ENCODE measurements around the gene YES1. TPM values are rescaled to one million over a fixed set of nuclear protein-coding genes. Genes with fewer than 3 reads are reported as not detected.
"Not testable (repeated sequence)": the region's sequence is repeated elsewhere in the genome, so short reads cannot be mapped to it uniquely, and the experiment has no call there.

The YES1 gene
- total RNA-seq, 2 donors from 2014 or later, result 41.2 to 50.4 TPM

DNA sequence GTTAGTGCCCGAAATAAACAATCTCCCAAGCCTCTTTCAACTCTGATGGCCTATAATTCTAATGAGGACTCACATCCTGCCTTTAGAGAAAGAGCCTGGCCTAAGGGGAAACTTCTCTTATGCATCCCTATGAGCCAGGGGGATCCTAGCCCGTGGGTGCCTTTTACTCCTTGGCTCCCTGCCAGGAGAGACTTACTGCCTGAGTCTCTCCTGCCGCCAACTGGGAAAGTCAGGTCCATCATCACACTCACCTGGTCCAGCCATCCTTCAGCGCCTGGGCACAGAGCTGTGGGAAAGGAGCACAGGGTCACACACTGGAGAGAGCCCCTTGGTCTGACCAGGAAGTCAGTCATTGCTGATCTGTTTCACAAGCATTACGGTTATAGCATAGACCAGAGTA, 123.7 kb downstream of the YES1 start:
- Histone ChIP-seq H3K9me3 (no peaks in the 10 kb centered on the region), H3K27ac (no peak overlapping the region), H3K4me1 (ENCODE audit: control insufficient read depth in 1 of 2, low read depth in 2 of 2) (no peaks in the 10 kb centered on the region), H3K4me3 (no peak overlapping the region), H3K27me3 (replicated peaks; ENCODE audit: insufficient read depth) (no peaks in the 10 kb centered on the region), H3K36me3 (peaks cover 1% of the 10 kb centered on the region)
- TF ChIP-seq, protein P1, sequence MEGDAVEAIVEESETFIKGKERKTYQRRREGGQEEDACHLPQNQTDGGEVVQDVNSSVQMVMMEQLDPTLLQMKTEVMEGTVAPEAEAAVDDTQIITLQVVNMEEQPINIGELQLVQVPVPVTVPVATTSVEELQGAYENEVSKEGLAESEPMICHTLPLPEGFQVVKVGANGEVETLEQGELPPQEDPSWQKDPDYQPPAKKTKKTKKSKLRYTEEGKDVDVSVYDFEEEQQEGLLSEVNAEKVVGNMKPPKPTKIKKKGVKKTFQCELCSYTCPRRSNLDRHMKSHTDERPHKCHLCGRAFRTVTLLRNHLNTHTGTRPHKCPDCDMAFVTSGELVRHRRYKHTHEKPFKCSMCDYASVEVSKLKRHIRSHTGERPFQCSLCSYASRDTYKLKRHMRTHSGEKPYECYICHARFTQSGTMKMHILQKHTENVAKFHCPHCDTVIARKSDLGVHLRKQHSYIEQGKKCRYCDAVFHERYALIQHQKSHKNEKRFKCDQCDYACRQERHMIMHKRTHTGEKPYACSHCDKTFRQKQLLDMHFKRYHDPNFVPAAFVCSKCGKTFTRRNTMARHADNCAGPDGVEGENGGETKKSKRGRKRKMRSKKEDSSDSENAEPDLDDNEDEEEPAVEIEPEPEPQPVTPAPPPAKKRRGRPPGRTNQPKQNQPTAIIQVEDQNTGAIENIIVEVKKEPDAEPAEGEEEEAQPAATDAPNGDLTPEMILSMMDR (IDR thresholded peaks at IDR 0.05), result no peak
- ATAC-seq (ENCODE audit: insufficient number of reproducible peaks, low FRiP score, low read depth), result no peak
- DNase-seq (ENCODE audit: low spot score), result no peak

DNA sequence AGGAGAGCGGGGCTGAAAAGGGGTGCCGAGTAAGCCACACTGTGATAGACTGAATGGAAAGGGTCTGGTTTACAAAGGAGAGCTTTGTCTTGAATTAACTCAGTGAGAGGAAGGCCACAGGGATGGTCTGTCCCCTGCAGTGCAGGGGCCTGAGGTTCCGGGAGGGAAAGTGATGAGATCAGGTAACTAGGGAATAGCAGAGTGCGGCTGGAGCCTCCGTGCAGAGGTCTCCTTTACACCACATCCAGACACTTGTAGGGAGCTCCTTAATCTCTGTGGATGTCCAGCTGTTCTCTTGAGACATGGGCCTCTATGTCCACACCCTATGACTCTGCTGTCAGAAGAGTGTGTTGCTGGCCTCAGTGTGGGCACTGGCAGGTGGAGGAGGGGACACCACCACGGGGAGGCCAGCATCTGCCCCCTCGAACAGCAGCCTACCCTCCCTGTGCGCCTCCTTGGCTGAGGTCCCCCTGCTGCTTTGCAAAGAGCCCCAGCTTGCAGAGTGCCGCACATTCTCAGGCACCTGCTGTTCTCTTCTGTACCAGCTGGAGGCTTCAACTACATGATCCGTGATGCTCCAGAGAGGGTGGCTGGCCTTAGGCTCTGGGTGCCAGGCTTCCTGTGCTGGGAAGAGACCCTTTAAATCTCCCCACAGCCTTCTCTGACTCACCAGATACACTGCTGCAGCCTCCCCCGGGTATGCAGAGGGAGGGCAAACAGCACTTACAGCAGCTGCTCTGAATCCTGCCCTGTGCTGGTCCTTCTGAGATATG, 125.5 kb downstream of the YES1 start:
- Histone ChIP-seq H3K36me3 (peaks cover 4% of the 10 kb centered on the region), H3K27me3 (replicated peaks; ENCODE audit: insufficient read depth) (no peaks in the 10 kb centered on the region), H3K4me1 (ENCODE audit: control insufficient read depth in 1 of 2, low read depth in 2 of 2) (no peaks in the 10 kb centered on the region), H3K4me3 (no peak overlapping the region), H3K27ac (no peak overlapping the region), H3K9me3 (no peaks in the 10 kb centered on the region)
- TF ChIP-seq, protein P1 (IDR thresholded peaks at IDR 0.05), result no peak
- DNase-seq (ENCODE audit: low spot score) (no peak), ATAC-seq (ENCODE audit: insufficient number of reproducible peaks, low FRiP score, low read depth) (no peak)

DNA sequence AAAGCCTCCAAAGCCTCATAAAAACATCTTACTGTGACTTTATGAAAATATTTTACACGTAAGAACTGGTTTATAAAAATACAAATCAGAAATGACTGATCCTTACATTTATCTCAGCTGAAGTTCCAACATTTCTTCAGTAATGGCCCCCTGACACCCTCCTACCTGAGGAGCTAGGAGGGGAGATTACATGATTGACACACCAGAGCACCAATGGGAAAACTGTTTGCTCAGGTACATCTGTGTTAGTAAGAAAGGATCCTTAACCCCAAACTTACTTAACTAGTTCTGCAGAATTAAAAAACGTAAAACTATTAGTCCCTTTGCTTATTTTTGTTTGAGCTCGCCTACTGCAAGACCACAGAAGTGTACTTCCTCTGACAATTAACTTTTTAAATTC, 126.6 kb downstream of the YES1 start:
- no peaks in the 10 kb centered on the region for H3K27me3 ChIP-seq (replicated peaks; ENCODE audit: insufficient read depth)
- no peak overlapping the region for H3K4me3 ChIP-seq
- DNase-seq (ENCODE audit: low spot score) (no peak), ATAC-seq (ENCODE audit: insufficient number of reproducible peaks, low FRiP score, low read depth) (no peak)
- TF ChIP-seq, protein P1 (IDR thresholded peaks at IDR 0.05), result no peak
- no peaks in the 10 kb centered on the region for H3K9me3 ChIP-seq
- peaks cover 9% of the 10 kb centered on the region for H3K36me3 ChIP-seq
- H3K4me1 ChIP-seq (ENCODE audit: control insufficient read depth in 1 of 2, low read depth in 2 of 2), result no peaks in the 10 kb centered on the region
- H3K27ac ChIP-seq, result no peak overlapping the region

DNA sequence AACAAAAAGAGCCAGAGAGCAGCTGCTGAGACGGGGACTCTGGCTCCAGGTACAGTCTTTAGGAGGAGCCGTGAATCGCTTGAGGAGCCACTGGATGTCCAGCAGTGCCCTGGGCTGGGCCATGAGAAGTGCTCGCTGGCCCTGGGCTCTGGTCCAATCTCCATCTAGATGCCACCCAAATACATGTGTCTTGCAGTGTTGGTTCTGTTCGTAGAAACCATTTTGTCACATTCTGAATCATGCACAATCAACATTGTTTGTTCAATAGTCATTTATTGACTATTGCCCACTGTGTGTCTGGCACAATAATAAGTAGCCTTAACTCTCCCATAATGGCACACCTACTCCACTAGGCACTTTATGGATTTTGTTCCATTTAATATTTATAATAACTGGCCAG, 128.5 kb downstream of the YES1 start:
- Histone ChIP-seq H3K27me3 (replicated peaks; ENCODE audit: insufficient read depth) (no peaks in the 10 kb centered on the region), H3K9me3 (no peaks in the 10 kb centered on the region), H3K27ac (no peak overlapping the region), H3K4me1 (ENCODE audit: control insufficient read depth in 1 of 2, low read depth in 2 of 2) (no peaks in the 10 kb centered on the region), H3K4me3 (no peak overlapping the region), H3K36me3 (peaks cover 9% of the 10 kb centered on the region)
- ATAC-seq (ENCODE audit: insufficient number of reproducible peaks, low FRiP score, low read depth) (no peak), DNase-seq (ENCODE audit: low spot score) (no peak)
- TF ChIP-seq, protein P1 (IDR thresholded peaks at IDR 0.05), result no peak

DNA sequence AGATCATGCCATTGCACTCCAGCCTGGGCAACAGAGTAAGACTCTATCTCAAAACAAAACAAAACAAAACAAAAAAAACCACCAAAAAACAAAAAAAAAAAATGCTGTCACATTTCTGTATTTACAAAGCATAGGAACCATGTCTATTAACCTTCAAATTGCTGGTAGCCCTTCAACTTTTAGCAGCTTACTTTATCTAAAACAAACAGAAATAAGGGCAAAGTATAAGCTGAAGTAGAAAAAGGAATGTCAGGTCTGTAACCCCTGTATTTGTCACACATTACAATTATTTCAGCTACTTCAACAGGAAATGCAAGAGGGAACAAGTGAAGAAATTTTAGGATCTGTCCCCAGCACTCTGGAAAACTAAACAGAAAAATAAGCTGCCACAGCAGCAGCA, 129.2 kb downstream of the YES1 start:
- ATAC-seq (ENCODE audit: insufficient number of reproducible peaks, low FRiP score, low read depth), result no peak
- Histone ChIP-seq H3K27ac (no peak overlapping the region), H3K9me3 (no peaks in the 10 kb centered on the region)

DNA sequence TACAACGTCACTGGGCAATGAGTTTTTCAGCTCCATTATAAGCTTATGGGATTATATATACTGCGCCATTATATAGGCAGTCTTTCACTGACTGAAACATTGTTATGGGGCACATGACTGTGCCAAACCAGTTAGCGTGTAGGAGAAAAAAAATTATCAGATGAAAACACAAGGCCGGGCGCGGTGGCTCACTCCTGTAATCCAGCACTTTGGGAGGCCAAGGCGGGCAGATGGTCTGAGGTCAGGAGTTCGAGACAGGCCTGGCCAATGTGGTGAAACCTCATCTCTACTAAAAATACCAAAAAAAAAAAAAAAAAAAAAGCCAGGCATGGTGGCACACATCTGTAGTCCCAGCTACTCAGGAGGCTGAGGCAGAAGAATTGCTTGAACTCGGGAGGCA, 129.6 kb downstream of the YES1 start:
- not testable (repeated sequence) for H3K27me3 ChIP-seq (replicated peaks; ENCODE audit: insufficient read depth); H3K4me1 ChIP-seq (ENCODE audit: control insufficient read depth in 1 of 2, low read depth in 2 of 2); H3K27ac ChIP-seq; ATAC-seq (ENCODE audit: insufficient number of reproducible peaks, low FRiP score, low read depth); H3K36me3 ChIP-seq; DNase-seq (ENCODE audit: low spot score); H3K9me3 ChIP-seq; H3K4me3 ChIP-seq

More for the DNA sequence above, 129.2 kb downstream of the YES1 start:
- no peak for DNase-seq (ENCODE audit: low spot score)
- Histone ChIP-seq H3K4me1 (ENCODE audit: control insufficient read depth in 1 of 2, low read depth in 2 of 2) (no peaks in the 10 kb centered on the region), H3K27me3 (replicated peaks; ENCODE audit: insufficient read depth) (no peaks in the 10 kb centered on the region), H3K36me3 (peaks cover 9% of the 10 kb centered on the region), H3K4me3 (no peak overlapping the region)
- TF ChIP-seq, protein P1 (IDR thresholded peaks at IDR 0.05), result no peak

Data from thoracic aorta (tissue), 2 donors.